Ecto neural progenitor cell (in vitro differentiated cells): ENCODE measurements around the gene CHD9NB.
"Not testable (repeated sequence)": the region's sequence is repeated elsewhere in the genome, so short reads cannot be mapped to it uniquely, and the experiment has no call there.

ENCODE experiments used
- DNase-seq: peaks from one replicate; pipeline ENCODE4 v3.0.0-alpha.2; 2018; ENCODE audit warnings: low spot score

The CHD9NB gene

DNA sequence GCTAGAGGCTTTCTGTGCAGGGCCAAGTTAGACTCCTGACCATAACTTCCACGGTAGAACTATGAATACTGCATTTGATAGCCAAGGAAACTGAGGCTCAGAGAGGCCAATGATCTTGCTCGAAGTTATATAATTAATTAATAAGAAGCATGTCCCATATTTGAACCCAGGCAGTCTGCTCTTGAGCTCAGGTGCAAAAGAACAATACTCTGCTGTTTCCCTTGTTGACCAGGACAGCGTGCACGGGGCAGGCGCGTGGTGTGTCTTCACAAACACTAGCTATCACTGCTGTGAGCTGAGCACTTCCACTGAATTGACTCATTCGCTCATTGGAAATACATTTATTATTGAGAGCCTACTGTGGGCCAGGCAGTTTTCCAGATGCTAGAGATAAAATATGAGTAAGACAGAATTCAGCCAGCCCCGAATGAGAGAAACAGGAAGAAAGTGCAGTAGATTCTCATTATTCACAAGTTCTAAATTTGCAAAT lies 3.7 kb upstream of the CHD9NB start:
- no peak for DNase-seq

- peak; percentile 56 for DNase-seq
Measured at GRCh38 chr16:53055541-53056391, 3.1 kb upstream of the CHD9NB start.

DNA sequence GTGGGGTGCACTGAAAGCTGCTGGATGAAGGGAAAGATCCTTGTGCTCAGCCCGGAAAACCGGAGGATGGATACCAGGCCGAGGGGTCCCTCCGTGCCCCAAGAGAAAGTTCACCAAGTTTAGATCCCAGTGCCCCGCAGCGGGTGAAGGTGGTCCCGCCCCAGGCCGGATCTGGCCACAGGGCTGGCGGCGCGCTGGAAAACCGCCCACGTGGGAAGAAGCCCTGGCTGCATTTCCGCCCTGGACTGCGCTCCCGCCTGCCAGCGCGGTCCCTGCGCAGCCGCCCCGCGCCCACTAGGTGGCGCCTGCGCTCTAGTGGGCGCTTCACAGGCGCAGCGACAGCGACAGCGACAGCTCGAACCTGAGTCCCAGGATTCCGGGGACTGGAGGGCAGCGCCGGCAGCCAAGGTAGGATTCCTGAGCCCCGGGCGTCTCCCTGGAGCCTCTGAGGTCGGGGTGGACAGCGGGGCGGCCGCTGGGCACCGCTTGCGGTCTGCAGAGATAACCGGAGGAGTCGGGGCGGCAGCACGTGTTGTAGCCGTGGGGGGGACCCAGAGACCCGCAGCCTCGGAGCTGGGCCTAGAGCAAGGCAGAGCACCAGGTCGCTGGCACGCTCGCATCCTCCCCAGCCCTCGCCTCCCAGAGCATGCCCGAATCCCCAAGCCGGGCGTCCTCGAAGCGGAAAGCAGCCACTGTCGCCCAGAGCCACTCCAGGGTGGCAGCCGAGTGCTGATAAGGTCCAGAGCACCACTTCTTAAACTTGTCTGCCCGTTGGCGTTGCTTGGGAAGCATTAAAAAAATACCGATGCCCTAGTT lies 2.2 kb upstream of the CHD9NB start, which contains the start of gene CHD9:
CHD9 (plus strand) TSS at position 322 of the 816 bp plus-strand sequence. CDS start 101,099 bp downstream, outside the sequence.
- DNase-seq: peak; percentile 92

DNA sequence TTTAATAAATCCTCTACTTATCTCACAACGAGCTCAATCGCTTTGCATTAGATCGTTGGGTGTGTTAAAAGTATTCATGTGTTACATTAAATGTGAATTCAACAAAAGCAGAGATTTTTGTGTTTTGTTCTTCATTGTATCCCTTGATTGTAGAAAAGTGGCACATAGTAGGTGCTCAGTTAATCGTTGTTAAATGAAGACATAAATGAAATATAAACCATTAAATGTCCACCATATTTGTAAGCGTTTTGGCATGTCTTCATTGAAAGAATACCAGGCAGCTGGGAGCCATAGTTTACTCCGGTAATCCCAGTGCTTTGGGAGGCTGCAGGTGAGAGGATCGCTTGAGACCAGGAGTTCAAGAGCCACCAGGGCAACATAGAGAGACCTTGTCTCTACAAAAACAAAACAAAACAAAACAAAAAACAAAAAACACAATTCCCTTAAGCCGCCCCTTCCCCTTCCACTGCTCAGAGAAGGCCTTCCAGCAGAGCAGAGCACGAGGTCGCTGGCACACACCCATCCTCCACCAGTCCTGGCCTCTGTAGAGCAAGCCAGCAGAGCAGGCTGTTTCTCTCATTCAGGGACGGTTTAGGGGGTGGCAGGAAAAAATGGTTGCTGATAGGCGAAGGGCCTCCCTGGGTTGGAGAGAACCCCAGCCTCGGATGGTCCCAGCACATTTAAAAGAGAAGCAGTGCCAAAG lies 1.4 kb upstream of the CHD9NB start:
- DNase-seq: no peak

GRCh38 chr16:53051255-53051654 lies 1.4 kb downstream of the CHD9NB start:
- DNase-seq: not testable (repeated sequence)

GRCh38 chr16:53048139-53048915 lies 4.4 kb downstream of the CHD9NB start:
- DNase-seq: no peak

DNA sequence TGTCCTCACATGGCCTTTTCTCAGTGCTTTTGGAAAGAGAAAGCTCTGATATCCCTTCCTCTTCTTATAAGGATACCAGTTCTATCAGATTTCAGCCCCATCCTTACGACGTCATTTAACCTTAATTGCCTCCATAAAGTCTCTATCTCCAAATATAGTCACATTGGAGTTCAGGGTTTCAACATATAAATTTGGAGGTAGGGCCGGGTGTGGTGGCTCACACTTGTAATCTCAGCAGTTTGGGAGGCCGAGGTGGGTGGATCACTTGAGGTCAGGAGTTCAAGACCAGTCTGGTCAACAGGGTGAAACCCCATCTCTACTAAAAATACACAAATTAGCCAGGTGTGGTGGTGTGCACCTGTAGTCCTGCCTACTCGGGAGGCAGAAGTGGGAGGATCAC lies 5.2 kb downstream of the CHD9NB start:
- not testable (repeated sequence) for DNase-seq

- no peak for DNase-seq
Measured at GRCh38 chr16:53045341-53046220, 7.1 kb downstream of the CHD9NB start.

GRCh38 chr16:53043986-53044601 lies 8.6 kb downstream of the CHD9NB start:
- DNase-seq: peak; percentile 70

GRCh38 chr16:53043428-53043831 lies 9.3 kb downstream of the CHD9NB start:
- no peak for DNase-seq

DNA sequence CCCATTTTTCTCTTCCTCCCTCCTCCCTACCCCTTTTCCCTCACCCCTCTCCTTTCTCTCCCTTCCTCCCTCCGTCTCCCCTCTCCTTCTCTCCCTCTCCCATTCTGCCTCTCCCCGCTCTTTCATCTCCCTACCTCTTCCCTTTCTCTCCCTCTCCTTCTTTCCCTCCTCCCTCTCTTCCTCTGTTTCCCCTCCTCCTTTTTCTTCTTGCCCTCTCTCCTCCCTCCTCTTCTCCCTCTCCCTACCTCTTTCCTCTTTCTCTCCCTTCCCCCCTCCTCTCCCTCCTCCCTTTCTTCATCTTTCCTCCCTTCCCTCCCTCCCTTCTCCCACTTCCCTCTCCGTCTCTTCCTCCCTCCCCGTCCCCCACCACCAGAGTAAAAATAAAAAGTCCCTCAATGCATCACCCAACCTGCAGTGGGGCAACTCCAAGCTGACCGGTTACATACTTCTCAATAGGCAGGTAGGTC lies 10.4 kb downstream of the CHD9NB start:
- no peak for DNase-seq

GRCh38 chr16:53041320-53042051 lies 11.2 kb downstream of the CHD9NB start:
- peak; percentile 55 for DNase-seq

DNA sequence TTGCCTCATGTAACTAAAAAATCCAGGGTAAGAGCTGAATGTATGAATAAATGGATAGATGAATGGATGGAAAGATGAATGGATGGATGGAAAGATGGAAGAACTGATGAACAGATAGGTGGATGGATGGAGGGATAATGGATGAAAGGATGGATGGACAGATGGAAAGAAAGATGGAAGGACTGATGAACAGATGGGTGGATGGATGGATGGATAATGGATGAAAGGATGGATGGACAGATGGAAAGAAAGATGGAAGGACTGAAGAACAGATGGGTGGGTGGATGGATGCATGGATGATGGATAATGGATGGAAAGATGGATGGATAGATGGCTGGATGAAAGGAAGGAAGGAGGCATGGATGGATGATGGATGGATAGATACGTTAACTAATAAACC lies 11.9 kb downstream of the CHD9NB start:
- DNase-seq: no peak

GRCh38 chr16:53036711-53037110 lies 16.0 kb downstream of the CHD9NB start:
- not testable (repeated sequence) for DNase-seq

- no peak for DNase-seq
Measured at GRCh38 chr16:53036066-53036465, 16.6 kb downstream of the CHD9NB start.

- DNase-seq: no peak
Measured at GRCh38 chr16:53035176-53035942, 17.3 kb downstream of the CHD9NB start.

GRCh38 chr16:53034306-53034705 lies 18.4 kb downstream of the CHD9NB start:
- no peak for DNase-seq

DNA sequence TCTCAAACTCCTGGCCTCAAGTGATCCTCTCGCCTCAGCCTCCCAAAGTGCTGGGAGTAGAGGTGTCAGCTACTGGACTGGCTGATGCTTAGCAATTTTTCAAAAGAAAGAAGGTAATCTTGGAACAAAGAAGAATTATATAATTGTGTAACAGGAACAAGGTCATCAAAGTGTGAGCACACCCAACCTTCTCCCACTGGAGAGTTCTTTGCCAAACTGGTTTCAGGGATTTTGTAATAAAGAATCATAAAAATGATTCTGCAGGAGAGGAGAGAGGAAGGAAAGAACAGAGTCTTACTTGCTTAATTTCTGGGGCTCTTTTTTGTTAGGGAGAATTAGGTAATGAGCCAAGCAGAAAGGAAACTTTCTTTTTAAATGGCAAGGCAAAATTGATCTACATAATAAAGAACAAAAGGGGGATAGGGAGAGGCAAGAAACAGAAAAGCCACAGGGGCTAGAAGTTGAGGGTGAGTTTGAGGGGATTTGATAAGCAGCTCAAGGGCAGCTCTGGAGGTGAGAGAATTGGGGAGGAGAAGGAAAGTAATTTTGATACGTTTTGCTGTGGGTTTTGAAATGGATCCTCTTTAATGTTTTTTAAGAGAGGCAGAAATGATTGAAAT lies 21.3 kb downstream of the CHD9NB start:
- DNase-seq: no peak
